22Rv1 (cell line): Measurements from ENCODE around the gene NIPA2.

ENCODE experiments used
- H3K27ac ChIP-seq: fragments of 450-650 bp; 2 replicates; pipeline ENCODE4 v1.5.1; 2017
- CTCF ChIP-seq: fragments of 450-650 bp; IDR thresholded peaks from 2 replicates; pipeline ENCODE4 v1.5.1; 2017; ENCODE audit warnings: mild to moderate bottlenecking
- ZFX ChIP-seq: fragments of 450-650 bp; IDR thresholded peaks from 2 replicates; pipeline ENCODE4 v1.6.1; 2017; ENCODE audit warnings: antibody characterized with exemption, borderline replicate concordance

The NIPA2 gene

GRCh38 chr15:22839046-22839695 lies 705 bp downstream of the NIPA2 start:
- TF ChIP-seq CTCF, result no peak
- no peak for TF ChIP-seq ZFX
- peak overlapping the region; percentile 98 for H3K27ac ChIP-seq

- H3K27ac ChIP-seq, result peak overlapping the region; percentile 34; the same call in 1 of the 2 replicates
- no peak for TF ChIP-seq ZFX
- TF ChIP-seq CTCF, result no peak
These were observed 6.2 kb downstream of the NIPA2 start for GRCh38 chr15:22844421-22845288.

GRCh38 chr15:22845289-22845900 lies 6.9 kb downstream of the NIPA2 start:
- H3K27ac ChIP-seq, result peak overlapping the region; percentile 34; the same call in 1 of the 2 replicates
- TF ChIP-seq CTCF (no peak), ZFX (no peak)

- TF ChIP-seq ZFX (no peak), CTCF (no peak)
- H3K27ac ChIP-seq, result no peak overlapping the region
These were observed 7.6 kb downstream of the NIPA2 start for GRCh38 chr15:22846073-22846472.

GRCh38 chr15:22850055-22850454 lies 11.6 kb downstream of the NIPA2 start:
- TF ChIP-seq CTCF, result no peak
- no peak for TF ChIP-seq ZFX
- H3K27ac ChIP-seq, result no peak overlapping the region

GRCh38 chr15:22851513-22851912 lies 13.0 kb downstream of the NIPA2 start:
- H3K27ac ChIP-seq, result no peak overlapping the region

More at GRCh38 chr15:22851513-22851912, 13.0 kb downstream of the NIPA2 start:
- TF ChIP-seq ZFX (no peak), CTCF (no peak)
